Nephron progenitor cell (in vitro differentiated cells): Measurements from ENCODE around the gene OCSTAMP.

Experiments used
- DNase-seq: peaks from one replicate; pipeline ENCODE4 v3.0.0; 2021
- H3K27ac Mint-ChIP-seq: 2 replicates; pipeline ENCODE4 v1.8.0; 2021; ENCODE audit warnings: mild to moderate bottlenecking, moderate library complexity, mixed read lengths
- H3K27me3 Mint-ChIP-seq: 2 replicates; pipeline ENCODE4 v1.8.0; 2021; ENCODE audit warnings: mild to moderate bottlenecking, low read depth, mixed read lengths; ENCODE audit not compliant: poor library complexity
- H3K36me3 Mint-ChIP-seq: 2 replicates; pipeline ENCODE4 v1.8.0; 2021; ENCODE audit warnings: low read depth, mixed read lengths
- H3K4me1 Mint-ChIP-seq: 2 replicates; pipeline ENCODE4 v1.8.0; 2021; ENCODE audit warnings: mixed read lengths
- H3K4me3 Mint-ChIP-seq: 2 replicates; pipeline ENCODE4 v1.8.0; 2021; ENCODE audit warnings: mild to moderate bottlenecking, moderate library complexity, mixed read lengths
- H3K9me3 Mint-ChIP-seq: 2 replicates; pipeline ENCODE4 v1.8.0; 2021; ENCODE audit warnings: mild to moderate bottlenecking, moderate library complexity, mixed read lengths
- CTCF ChIP-seq: fragments of 200-600 bp; sonication (generic); IDR thresholded peaks from 2 replicates; pipeline ENCODE4 v1.5.0; 2021; ENCODE audit warnings: antibody characterized with exemption

The OCSTAMP gene, protein sequence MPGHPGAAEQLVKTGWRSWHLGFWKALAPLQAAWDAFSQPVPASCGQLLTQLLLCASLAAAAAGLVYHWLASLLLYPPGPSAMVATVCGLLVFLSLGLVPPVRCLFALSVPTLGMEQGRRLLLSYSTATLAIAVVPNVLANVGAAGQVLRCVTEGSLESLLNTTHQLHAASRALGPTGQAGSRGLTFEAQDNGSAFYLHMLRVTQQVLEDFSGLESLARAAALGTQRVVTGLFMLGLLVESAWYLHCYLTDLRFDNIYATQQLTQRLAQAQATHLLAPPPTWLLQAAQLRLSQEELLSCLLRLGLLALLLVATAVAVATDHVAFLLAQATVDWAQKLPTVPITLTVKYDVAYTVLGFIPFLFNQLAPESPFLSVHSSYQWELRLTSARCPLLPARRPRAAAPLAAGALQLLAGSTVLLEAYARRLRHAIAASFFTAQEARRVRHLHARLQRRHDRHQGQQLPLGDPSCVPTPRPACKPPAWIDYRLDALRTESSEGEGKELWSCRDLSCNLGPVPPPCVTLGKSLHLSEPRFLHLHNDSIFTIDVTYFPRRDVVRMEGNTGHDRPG

DNA sequence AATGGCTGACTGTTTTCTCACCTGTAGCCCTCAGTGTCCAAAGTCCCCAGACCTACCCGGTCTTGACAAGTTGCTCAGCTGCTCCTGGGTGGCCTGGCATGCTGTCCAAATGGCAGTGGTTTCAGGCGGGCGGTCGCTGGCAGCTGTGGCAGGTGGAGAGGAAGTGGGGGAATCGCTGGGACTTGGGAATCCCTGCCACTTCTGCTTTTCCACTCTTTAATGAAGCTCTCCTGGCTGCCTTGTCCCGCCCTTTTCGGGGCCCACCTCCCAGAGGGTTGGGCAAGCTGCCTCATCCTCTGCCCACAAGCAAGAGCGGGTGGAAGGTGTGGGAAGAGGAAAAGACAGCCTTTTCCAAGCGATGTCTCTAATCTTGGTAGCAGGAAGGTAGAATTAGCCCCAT is at the start of gene OCSTAMP:
TSS of gene OCSTAMP (minus strand) at position 194 of the 400 bp plus-strand sequence. CDS start at position 100, 94 bp downstream.
- TF ChIP-seq CTCF, result no peak
- no peak within 1 kb of the TSS for H3K27ac Mint-ChIP-seq
- H3K4me1 Mint-ChIP-seq, result peaks cover 9% of the 10 kb centered on the region
- H3K4me3 Mint-ChIP-seq, result no peak within 1 kb of the TSS
- no peak for DNase-seq
- no peaks in the 10 kb centered on the region for H3K36me3 Mint-ChIP-seq
- H3K27me3 Mint-ChIP-seq, result peaks cover under 1% of the 10 kb centered on the region
- no peaks in the 10 kb centered on the region for H3K9me3 Mint-ChIP-seq

DNA sequence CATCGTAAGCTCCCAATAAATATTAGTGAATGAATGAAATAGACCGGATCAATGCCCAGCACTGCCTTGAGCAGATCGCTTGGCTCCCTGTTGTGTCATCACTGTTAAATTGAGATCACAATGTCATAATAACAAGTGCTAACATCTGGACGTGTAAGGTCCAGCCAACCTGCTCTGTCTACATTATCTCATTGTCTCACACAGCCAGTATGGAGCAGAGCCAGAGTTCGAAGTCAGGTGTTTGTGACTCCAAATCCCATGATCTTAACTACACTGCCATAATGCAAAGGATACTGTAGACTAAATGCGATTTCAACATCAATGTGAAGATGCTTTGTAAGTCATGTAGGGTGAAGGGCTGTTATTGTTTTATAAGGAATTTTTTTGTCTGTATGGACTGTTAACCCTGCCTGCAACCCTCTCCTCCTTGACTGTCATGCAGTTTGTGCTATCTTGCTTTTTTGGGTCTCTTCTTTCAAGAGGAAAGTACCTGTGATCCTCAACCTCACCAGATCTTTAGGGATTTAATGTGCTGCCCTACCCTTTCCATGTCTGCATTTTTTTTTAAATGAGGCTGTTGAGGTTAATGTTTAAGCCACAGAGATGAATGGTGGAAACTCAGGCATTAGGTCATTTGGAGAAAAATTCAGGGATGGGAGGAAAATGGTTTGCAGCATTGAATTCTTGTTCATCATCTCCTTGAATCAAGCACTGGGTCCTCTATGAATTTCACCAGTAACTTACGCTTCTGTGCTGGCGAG is 49.0 kb upstream of the OCSTAMP start:
- peaks cover 12% of the 10 kb centered on the region for H3K4me1 Mint-ChIP-seq
- no peak for TF ChIP-seq CTCF
- DNase-seq, result no peak
- H3K4me3 Mint-ChIP-seq, result no peak overlapping the region
- H3K36me3 Mint-ChIP-seq, result no peaks in the 10 kb centered on the region
- H3K27me3 Mint-ChIP-seq, result peaks cover 9% of the 10 kb centered on the region
- H3K27ac Mint-ChIP-seq, result no peak overlapping the region
- H3K9me3 Mint-ChIP-seq, result no peaks in the 10 kb centered on the region

DNA sequence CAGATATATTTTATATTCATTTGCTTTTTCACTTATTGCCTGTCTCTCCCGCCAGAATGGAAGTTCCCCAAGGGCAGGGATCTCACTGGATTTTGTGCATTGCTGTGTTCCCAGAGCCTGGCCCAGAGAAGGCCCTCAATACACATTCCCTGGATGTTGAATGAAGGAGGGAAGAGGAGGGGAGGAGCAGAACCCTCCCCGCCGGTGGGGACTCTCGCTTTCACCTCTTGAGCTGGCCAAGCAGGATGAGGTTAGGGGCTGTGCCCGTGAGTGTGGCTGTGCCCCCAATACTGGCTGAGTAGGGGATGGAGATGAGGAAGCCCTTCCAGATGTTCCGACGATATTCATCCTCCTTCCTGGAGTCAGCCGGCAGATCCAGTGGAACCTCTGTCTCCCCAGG is 45.5 kb upstream of the OCSTAMP start:
- TF ChIP-seq CTCF, result no peak
- Mint-ChIP-seq H3K9me3 (no peaks in the 10 kb centered on the region), H3K27me3 (peaks cover 9% of the 10 kb centered on the region), H3K36me3 (peaks cover 12% of the 10 kb centered on the region), H3K27ac (no peak overlapping the region), H3K4me1 (peaks cover 5% of the 10 kb centered on the region), H3K4me3 (no peak overlapping the region)
- DNase-seq, result no peak

DNA sequence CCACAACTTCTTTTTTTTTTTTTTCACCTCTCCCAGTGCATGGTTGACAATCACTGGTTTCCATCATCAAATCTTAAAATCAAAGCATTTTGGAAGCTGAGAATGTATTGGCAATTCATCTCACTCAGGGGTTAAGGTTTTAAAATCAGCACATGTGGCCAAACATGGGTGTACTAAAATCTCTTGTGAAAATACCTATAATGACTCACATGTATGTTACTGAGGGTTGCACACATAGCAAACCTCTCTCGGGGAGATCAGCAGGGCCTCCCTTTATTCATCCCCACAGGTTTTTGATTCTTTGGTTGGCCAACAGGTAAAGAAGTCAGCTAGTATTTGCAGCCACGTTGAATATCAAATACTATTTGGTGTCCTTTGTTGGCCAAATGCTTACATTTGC is 44.3 kb upstream of the OCSTAMP start:
- H3K4me3 Mint-ChIP-seq, result no peak overlapping the region
- peaks cover 12% of the 10 kb centered on the region for H3K36me3 Mint-ChIP-seq
- peaks cover 5% of the 10 kb centered on the region for H3K4me1 Mint-ChIP-seq
- H3K27ac Mint-ChIP-seq, result no peak overlapping the region
- peaks cover 3% of the 10 kb centered on the region for H3K27me3 Mint-ChIP-seq
- no peak for DNase-seq
- TF ChIP-seq CTCF, result no peak
- H3K9me3 Mint-ChIP-seq, result no peaks in the 10 kb centered on the region

DNA sequence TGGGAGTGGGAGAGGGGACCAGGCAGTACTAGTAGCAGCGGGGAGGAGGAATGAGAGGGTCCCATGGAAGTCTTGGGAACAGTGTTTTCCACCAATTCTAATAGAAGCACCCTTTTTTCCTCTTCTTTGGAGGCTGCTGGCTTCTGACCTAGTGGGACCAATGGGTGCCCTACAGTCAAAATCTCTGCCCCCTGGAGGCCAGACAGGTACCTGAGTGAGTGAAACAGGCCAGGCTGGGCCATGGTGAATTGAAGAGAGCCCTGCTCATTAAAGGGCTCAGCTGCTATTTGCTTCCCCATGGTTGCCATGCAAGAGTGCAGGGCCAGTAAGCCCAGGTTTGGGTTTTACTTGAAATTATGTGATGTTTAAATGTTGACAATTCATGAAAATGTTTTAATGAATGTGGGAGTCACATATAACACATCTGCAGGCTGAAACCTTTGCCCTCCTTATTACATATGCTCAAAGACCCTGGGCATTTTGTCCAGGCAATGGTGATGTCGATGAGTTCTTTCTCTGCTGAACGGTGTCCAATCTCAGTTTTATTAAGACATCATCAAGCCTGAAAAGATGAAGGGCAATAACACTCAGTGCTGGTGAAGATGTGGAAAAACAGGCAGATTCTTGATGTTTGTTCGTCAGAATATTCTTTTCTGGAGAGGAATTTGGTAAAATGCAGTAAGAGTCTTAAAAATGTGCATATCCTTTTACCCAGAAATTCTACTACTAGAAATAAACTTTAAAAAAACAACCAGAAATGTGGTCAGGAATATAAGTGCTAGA is 42.3 kb upstream of the OCSTAMP start:
- H3K4me1 Mint-ChIP-seq, result peaks cover 5% of the 10 kb centered on the region
- TF ChIP-seq CTCF, result no peak
- H3K36me3 Mint-ChIP-seq, result peaks cover 20% of the 10 kb centered on the region
- no peak overlapping the region for H3K4me3 Mint-ChIP-seq
- no peak for DNase-seq
- peaks cover 4% of the 10 kb centered on the region for H3K9me3 Mint-ChIP-seq
- H3K27ac Mint-ChIP-seq, result no peak overlapping the region
- H3K27me3 Mint-ChIP-seq, result peaks cover 4% of the 10 kb centered on the region
